CD4-positive, alpha-beta T cell (primary cell): ENCODE measurements around the gene TBC1D22B. TPM values are rescaled to one million over a fixed set of nuclear protein-coding genes. Genes with fewer than 3 reads are reported as not detected.

ENCODE experiments used
- ATAC-seq: fragments of 200-7000 bp; cut with Tn5 transposase; one replicate; pipeline ENCODE4 v1.10.0; 2022; ENCODE audit warnings: mild to moderate bottlenecking; ENCODE audit not compliant: poor library complexity
- CTCF ChIA-PET: fragments of 350-600 bp; sonication (Branson Sonifier 250); formaldehyde crosslinking; loops from one replicate; lab custom pipeline; 2021; ENCODE audit warnings: antibody characterized with exemption, inconsistent platforms; lab: Charles Lee
- POLR2A ChIA-PET: fragments of 350-600 bp; sonication (Branson Sonifier 250); formaldehyde crosslinking; loops from one replicate; lab custom pipeline; 2021; ENCODE audit warnings: antibody characterized with exemption, inconsistent platforms; lab: Charles Lee
- DNase-seq, 14 experiments: peaks; one replicate each; pipeline ENCODE4 v3.0.0-alpha.2; 2013 to 2020; ENCODE audit warnings: mixed read lengths in 2 of 14
- H3K27ac ChIP-seq, 2 donors: one replicate each; pipeline versions ENCODE4 v1.5.1 to v1.7.0; 2013; ENCODE audit warnings: low read length in 2 of 2, low read depth in 1 of 2, mild to moderate bottlenecking in 1 of 2
- H3K27me3 ChIP-seq, 2 experiments: 1 replicate in 1 of 2; 2 replicates in 1 of 2; pipeline versions ENCODE4 v1.6.1 to v1.7.0; 2013; ENCODE audit warnings: low read length in 2 of 2, control low read depth in 1 of 2, mild to moderate bottlenecking in 1 of 2, moderate library complexity in 1 of 2; ENCODE audit not compliant: insufficient read depth in 2 of 2, control insufficient read depth in 1 of 2
- H3K36me3 ChIP-seq: one replicate; pipeline ENCODE4 v1.6.1; 2013; ENCODE audit warnings: low read length, control low read depth; ENCODE audit not compliant: insufficient read depth
- H3K4me1 ChIP-seq: one replicate; pipeline ENCODE4 v1.6.1; 2013; ENCODE audit warnings: low read length, control low read depth; ENCODE audit not compliant: insufficient read depth
- H3K4me3 ChIP-seq: one replicate; pipeline ENCODE4 v1.5.1; 2013; ENCODE audit warnings: mild to moderate bottlenecking, low read length, moderate library complexity
- H3K9me3 ChIP-seq, 2 experiments: 1 replicate in 1 of 2; 2 replicates in 1 of 2; pipeline versions ENCODE4 v1.6.1 to v1.7.0; 2013; ENCODE audit warnings: low read length in 2 of 2, mild to moderate bottlenecking in 2 of 2, control low read depth in 1 of 2, moderate library complexity in 1 of 2; ENCODE audit not compliant: control insufficient read depth in 1 of 2, insufficient read depth in 1 of 2
- H3K27ac Mint-ChIP-seq: one replicate; pipeline ENCODE4 v1.8.0; 2020; ENCODE audit warnings: mixed read lengths
- H3K27me3 Mint-ChIP-seq: one replicate; pipeline ENCODE4 v1.8.0; 2021; ENCODE audit warnings: mixed read lengths
- H3K36me3 Mint-ChIP-seq: one replicate; pipeline ENCODE4 v1.8.0; 2021; ENCODE audit warnings: low read depth, mixed read lengths
- H3K4me1 Mint-ChIP-seq: one replicate; pipeline ENCODE4 v1.8.0; 2021; ENCODE audit warnings: low read depth, mixed read lengths
- H3K4me3 Mint-ChIP-seq: one replicate; pipeline ENCODE4 v1.8.0; 2020; ENCODE audit warnings: mild to moderate bottlenecking, mixed read lengths
- H3K9me3 Mint-ChIP-seq: one replicate; pipeline ENCODE4 v1.8.0; 2020; ENCODE audit warnings: mixed read lengths
- intact Hi-C, 2 experiments: fragments of 100-400 bp; cut with DNase I in 1 of 2; cut with micrococcal nuclease in 1 of 2; formaldehyde crosslinking; loops; one replicate each; pipeline versions ENCODE4 v1.15.1 to v1.9.0; 2023 to 2025; cut with DNase I, micrococcal nuclease
- total RNA-seq, 174 experiments: library from RNA in 2 of 174; stranded (reverse) in 2 of 174; gene quantifications; one replicate each; pipeline ENCODE4 v1.2.3 and lab custom pipeline; 2021 to 2026
- TF ChIP-seq, protein P1 (sequence below): fragments of 200-600 bp; IDR thresholded peaks from one replicate; pipeline ENCODE4 v1.8.0; 2022; ENCODE audit warnings: antibody characterized with exemption, mild to moderate bottlenecking

The TBC1D22B gene
- total RNA-seq, 2 experiments from 2014 or later, result 5.9 to 6.6 TPM

DNA sequence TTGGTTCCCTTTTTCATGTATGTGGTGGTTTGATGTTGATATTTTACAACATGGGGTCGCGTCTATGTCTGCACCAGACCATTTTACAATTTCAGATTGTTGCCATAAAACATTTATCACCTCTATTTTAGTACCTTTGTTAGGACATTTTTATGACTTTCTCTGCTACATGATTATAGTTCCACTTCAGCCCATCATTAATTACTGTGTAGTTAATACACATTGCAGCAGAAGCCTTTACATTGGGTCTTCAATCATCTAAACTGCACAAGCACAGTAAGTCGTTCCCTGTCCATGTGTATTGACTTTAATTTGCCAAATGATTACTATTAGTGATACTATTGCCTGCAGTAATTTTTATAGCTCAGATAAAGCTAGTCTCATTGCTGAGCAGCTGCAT lies 16.1 kb downstream of the TBC1D22B start:
- H3K4me1 Mint-ChIP-seq, result peaks cover 56% of the 10 kb centered on the region
- no peak overlapping the region for H3K4me3 Mint-ChIP-seq
- intact Hi-C loops, result no loop called here

DNA sequence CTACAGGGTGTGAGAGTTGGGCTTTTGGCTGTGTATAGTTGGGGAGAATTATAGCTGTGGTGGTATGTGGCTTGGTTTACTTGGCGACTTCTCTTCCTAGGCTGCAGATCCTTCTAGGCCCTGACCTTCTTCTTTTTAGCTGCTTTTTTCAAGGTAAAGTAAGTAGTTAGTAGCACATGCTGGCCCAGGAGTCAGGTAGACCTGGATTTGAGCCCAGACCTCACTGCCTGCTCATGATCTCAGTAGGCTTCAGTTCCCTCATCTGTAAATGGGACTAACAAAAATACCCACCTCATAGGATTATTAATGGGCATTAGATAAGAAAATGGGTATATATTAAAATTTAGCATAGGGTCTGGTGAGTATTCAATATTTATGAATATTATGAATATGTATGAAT lies 17.8 kb downstream of the TBC1D22B start:
- Histone ChIP-seq H3K27me3 (no peaks in the 10 kb centered on the region), H3K9me3 (no peaks in the 10 kb centered on the region), H3K27ac (no peak overlapping the region), H3K4me3 (no peak overlapping the region), H3K36me3 (peaks cover 30% of the 10 kb centered on the region), H3K4me1 (peaks cover 5% of the 10 kb centered on the region)
- Mint-ChIP-seq H3K4me1 (peaks cover 56% of the 10 kb centered on the region), H3K9me3 (no peaks in the 10 kb centered on the region), H3K27me3 (no peaks in the 10 kb centered on the region), H3K27ac (no peak overlapping the region), H3K4me3 (no peak overlapping the region), H3K36me3 (peaks cover 57% of the 10 kb centered on the region)
- no peak for ATAC-seq
- CTCF ChIA-PET, result no interaction called here
- intact Hi-C loops, result no loop called here
- DNase-seq, result no peak
- POLR2A ChIA-PET, result no interaction called here
- TF ChIP-seq, protein P1, sequence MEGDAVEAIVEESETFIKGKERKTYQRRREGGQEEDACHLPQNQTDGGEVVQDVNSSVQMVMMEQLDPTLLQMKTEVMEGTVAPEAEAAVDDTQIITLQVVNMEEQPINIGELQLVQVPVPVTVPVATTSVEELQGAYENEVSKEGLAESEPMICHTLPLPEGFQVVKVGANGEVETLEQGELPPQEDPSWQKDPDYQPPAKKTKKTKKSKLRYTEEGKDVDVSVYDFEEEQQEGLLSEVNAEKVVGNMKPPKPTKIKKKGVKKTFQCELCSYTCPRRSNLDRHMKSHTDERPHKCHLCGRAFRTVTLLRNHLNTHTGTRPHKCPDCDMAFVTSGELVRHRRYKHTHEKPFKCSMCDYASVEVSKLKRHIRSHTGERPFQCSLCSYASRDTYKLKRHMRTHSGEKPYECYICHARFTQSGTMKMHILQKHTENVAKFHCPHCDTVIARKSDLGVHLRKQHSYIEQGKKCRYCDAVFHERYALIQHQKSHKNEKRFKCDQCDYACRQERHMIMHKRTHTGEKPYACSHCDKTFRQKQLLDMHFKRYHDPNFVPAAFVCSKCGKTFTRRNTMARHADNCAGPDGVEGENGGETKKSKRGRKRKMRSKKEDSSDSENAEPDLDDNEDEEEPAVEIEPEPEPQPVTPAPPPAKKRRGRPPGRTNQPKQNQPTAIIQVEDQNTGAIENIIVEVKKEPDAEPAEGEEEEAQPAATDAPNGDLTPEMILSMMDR, result no peak

More for the DNA sequence above, 16.1 kb downstream of the TBC1D22B start:
- ATAC-seq, result no peak
- Histone ChIP-seq H3K27me3 (no peaks in the 10 kb centered on the region), H3K9me3 (no peaks in the 10 kb centered on the region), H3K27ac (no peak overlapping the region), H3K4me3 (no peak overlapping the region), H3K36me3 (peaks cover 29% of the 10 kb centered on the region), H3K4me1 (peaks cover 5% of the 10 kb centered on the region)
- ChIA-PET CTCF (interaction anchor here (1.1 to 1.2 kb wide), 2 partner anchors 8 to 51 kb away, joined by 3 read pairs; no protein-coding TSS in a partner anchor), POLR2A (no interaction called here)
- TF ChIP-seq, protein P1, result no peak
- no peak overlapping the region for H3K27ac Mint-ChIP-seq
- H3K27me3 Mint-ChIP-seq, result no peaks in the 10 kb centered on the region
- no peaks in the 10 kb centered on the region for H3K9me3 Mint-ChIP-seq
- no peak for DNase-seq
- peaks cover 53% of the 10 kb centered on the region for H3K36me3 Mint-ChIP-seq

DNA sequence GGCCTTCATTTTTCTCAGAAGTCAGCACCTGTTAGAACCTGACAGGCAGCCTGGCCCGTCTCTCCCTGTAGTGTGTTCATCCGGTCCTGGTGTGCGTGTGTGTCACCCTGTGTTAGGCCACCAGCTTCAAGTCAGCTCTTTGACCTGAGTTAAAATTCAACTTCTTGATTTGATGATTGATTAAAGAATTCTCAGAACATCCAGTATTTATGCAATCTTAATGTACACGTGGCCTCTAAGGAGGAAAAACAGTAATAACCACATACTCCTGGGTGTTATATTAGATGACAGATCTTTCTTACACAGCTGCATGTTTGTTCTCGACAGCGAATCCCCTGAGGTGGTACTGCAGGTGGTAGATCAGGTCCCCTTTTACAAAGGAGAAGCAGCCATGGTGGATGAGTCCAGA lies 19.4 kb downstream of the TBC1D22B start:
- no peaks in the 10 kb centered on the region for H3K9me3 Mint-ChIP-seq
- ChIA-PET POLR2A (no interaction called here), CTCF (no interaction called here)
- H3K27me3 Mint-ChIP-seq, result no peaks in the 10 kb centered on the region
- DNase-seq (peak in 1 of 14 experiments; percentile 9), ATAC-seq (no peak)
- H3K4me1 Mint-ChIP-seq, result peaks cover 56% of the 10 kb centered on the region
- TF ChIP-seq, protein P1, result no peak
- Histone ChIP-seq H3K27ac (no peak overlapping the region), H3K4me3 (no peak overlapping the region), H3K36me3 (peaks cover 38% of the 10 kb centered on the region), H3K27me3 (no peaks in the 10 kb centered on the region), H3K9me3 (no peaks in the 10 kb centered on the region), H3K4me1 (peaks cover 5% of the 10 kb centered on the region)
- peaks cover 62% of the 10 kb centered on the region for H3K36me3 Mint-ChIP-seq
- no peak overlapping the region for H3K4me3 Mint-ChIP-seq
- no peak overlapping the region for H3K27ac Mint-ChIP-seq
- intact Hi-C loops, result no loop called here
